Heart left ventricle (tissue), 16 donors: ENCODE results near the gene CRYBG3. TPM values are rescaled to one million over a fixed set of nuclear protein-coding genes. Genes with fewer than 3 reads are reported as not detected.

ENCODE experiments used
- ATAC-seq, 4 donors: fragments of 200-7000 bp; cut with Tn5 transposase; one replicate each; pipeline ENCODE4 v1.9.1; 2020 to 2022; ENCODE audit warnings: moderate library complexity in 4 of 4, mild to moderate bottlenecking in 3 of 4, moderate number of reproducible peaks in 1 of 4
- DNase-seq, 5 donors: peaks; one replicate each; pipeline ENCODE4 v3.0.0-alpha.2; 2020
- H3K27ac ChIP-seq, 12 donors: fragments of 200-600 bp; sonication (generic) in 4 of 12; one replicate each; pipeline versions ENCODE4 v1.5.0 to v1.8.0; 2016 to 2022; ENCODE audit warnings: mild to moderate bottlenecking in 2 of 12
- H3K27me3 ChIP-seq, 9 donors: fragments of 200-600 bp; sonication (generic) in 2 of 9; one replicate each; pipeline versions ENCODE4 v1.5.1 to v1.8.0; 2016 to 2022; ENCODE audit warnings: mild to moderate bottlenecking in 3 of 9
- H3K36me3 ChIP-seq, 9 donors: fragments of 200-600 bp; sonication (generic) in 2 of 9; one replicate each; pipeline versions ENCODE4 v1.5.0 to v1.8.0; 2018 to 2022; ENCODE audit warnings: mild to moderate bottlenecking in 2 of 9
- H3K4me1 ChIP-seq, 12 donors: fragments of 200-600 bp; sonication (generic) in 4 of 12; one replicate each; pipeline versions ENCODE4 v1.5.0 to v1.8.0; 2016 to 2022; ENCODE audit warnings: mild to moderate bottlenecking in 3 of 12
- H3K4me3 ChIP-seq, 12 donors: fragments of 200-600 bp; sonication (generic) in 4 of 12; one replicate each; pipeline versions ENCODE4 v1.5.0 to v1.8.0; 2017 to 2022; ENCODE audit warnings: mild to moderate bottlenecking in 9 of 12, moderate library complexity in 4 of 12
- H3K9me3 ChIP-seq, 12 donors: fragments of 200-600 bp; sonication (generic) in 4 of 12; one replicate each; pipeline versions ENCODE4 v1.5.0 to v1.8.0; 2016 to 2022; ENCODE audit warnings: mild to moderate bottlenecking in 1 of 12
- POLR2A ChIP-seq, 2 donors: fragments of 450-650 bp; IDR thresholded peaks; one replicate each; pipeline ENCODE4 v1.6.1; 2017; ENCODE audit warnings: antibody characterized with exemption in 2 of 2, mild to moderate bottlenecking in 2 of 2, moderate library complexity in 2 of 2
- WGBS, 4 donors: extraction: QIAGEN DNeasy Blood & Tissue Kit in 2 of 4; methylation state at CpG; one replicate each; pipeline versions ENCODE4 v1.1.5 to v1.1.7; 2013 to 2018; 5-methylcytosine and 5-hydroxymethylcytosine counted together
- intact Hi-C, 10 donors: fragments of 100-400 bp; cut with DNase I; formaldehyde crosslinking; loops; one replicate each; pipeline versions ENCODE4 v1.11.1 to v1.14.2; 2022
- polyA plus RNA-seq, 2 donors: library from polyadenylated mRNA; stranded (reverse); fragments of 200-250 nt; gene quantifications; one replicate each; pipeline ENCODE4 v1.2.3, GENCODE V29; 2013
- total RNA-seq, 9 donors: library from RNA; depleted of rRNA in 2 of 9; stranded (reverse); fragments of >200 nt in 2 of 9; fragmentation: NEBNext Ultra II Directional in 3 of 9; extraction: Animal tissue kit (Norgen Biotek cat#: 25700) in 3 of 9; gene quantifications; one replicate each; pipeline versions ENCODE4 v1.1.0 to v1.2.4, GENCODE V29; 2016 to 2023
- TF ChIP-seq, protein P1 (sequence below), 12 donors: fragments of 200-600 bp; sonication (generic) in 4 of 12; IDR thresholded peaks; one replicate each; pipeline versions ENCODE4 v1.5.0 to v1.8.0; 2018 to 2022; ENCODE audit warnings: antibody characterized with exemption in 12 of 12, mild to moderate bottlenecking in 5 of 12
- donor health status: ischemic (EF 13 %, LVEDD 7.1; RV severe dilation, severe dysfunction).
- donor health status: healthy with polysubstance abuse.
- donor health status: DM: no; HTN: yes; CAD: no.
- donor health status: DM: no; HTN: no; CAD: no.
- donor health status: ischemic (EF 25% LVEDD 6.9; RV normal size, moderate dysfunction).
- donor health status: ischemic (EF 25% LVEDD 5.7; RV mildly dilated, moderate dysfunction).
- donor health status: healthy.
- donor health status: DM: yes; HTN: yes; CAD: no.
- donor health status: ischemic (EF 35%, LVEDD 5.7; RV mildly dilated, moderate dysfunction).
- donor health status: nonischemic (EF 11% LVEDD 7.7; RV severe dilation, severe dysfunction).
- donor health status: DM: yes; HTN: yes; CAD: no.
- donor health status: PGD.
- donor health status: ischemic (EF 29% LVEDD 5.4; RV normal size, mild dysfunction).
- donor health status: nonischemic (EF 23%, LVEDD 6.1; RV moderate dilation, normal function).

CRYBG3 gene
- total and polyA plus RNA-seq, 11 donors = 5.5 to 34.1 (median 20.9) TPM

- intact Hi-C loops = loop anchor here in 4 of 10 donors (5.0 to 10.0 kb wide), 2 partner anchors 146 to 148 kb away; no protein-coding TSS in a partner anchor
- TF ChIP-seq, protein P1, sequence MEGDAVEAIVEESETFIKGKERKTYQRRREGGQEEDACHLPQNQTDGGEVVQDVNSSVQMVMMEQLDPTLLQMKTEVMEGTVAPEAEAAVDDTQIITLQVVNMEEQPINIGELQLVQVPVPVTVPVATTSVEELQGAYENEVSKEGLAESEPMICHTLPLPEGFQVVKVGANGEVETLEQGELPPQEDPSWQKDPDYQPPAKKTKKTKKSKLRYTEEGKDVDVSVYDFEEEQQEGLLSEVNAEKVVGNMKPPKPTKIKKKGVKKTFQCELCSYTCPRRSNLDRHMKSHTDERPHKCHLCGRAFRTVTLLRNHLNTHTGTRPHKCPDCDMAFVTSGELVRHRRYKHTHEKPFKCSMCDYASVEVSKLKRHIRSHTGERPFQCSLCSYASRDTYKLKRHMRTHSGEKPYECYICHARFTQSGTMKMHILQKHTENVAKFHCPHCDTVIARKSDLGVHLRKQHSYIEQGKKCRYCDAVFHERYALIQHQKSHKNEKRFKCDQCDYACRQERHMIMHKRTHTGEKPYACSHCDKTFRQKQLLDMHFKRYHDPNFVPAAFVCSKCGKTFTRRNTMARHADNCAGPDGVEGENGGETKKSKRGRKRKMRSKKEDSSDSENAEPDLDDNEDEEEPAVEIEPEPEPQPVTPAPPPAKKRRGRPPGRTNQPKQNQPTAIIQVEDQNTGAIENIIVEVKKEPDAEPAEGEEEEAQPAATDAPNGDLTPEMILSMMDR (IDR thresholded peaks at IDR 0.05) = no peak
- ATAC-seq (no peak), DNase-seq (no peak)
- WGBS, 4 donors = 80 to 88% (median 80%) methylated on average over 4 of the region's 4 CpGs
- no peak overlapping the region for H3K4me3 ChIP-seq
- no peaks in the 10 kb centered on the region for H3K27me3 ChIP-seq
- peaks cover 0 to 100% (median 94%) of the 10 kb centered on the region in 9 donors for H3K36me3 ChIP-seq
- no peak overlapping the region for H3K27ac ChIP-seq
- H3K4me1 ChIP-seq = no peaks in the 10 kb centered on the region
- no peaks in the 10 kb centered on the region for H3K9me3 ChIP-seq
Observed at GRCh38 chr3:97942801-97943546, 121.2 kb downstream of the CRYBG3 start.

DNA sequence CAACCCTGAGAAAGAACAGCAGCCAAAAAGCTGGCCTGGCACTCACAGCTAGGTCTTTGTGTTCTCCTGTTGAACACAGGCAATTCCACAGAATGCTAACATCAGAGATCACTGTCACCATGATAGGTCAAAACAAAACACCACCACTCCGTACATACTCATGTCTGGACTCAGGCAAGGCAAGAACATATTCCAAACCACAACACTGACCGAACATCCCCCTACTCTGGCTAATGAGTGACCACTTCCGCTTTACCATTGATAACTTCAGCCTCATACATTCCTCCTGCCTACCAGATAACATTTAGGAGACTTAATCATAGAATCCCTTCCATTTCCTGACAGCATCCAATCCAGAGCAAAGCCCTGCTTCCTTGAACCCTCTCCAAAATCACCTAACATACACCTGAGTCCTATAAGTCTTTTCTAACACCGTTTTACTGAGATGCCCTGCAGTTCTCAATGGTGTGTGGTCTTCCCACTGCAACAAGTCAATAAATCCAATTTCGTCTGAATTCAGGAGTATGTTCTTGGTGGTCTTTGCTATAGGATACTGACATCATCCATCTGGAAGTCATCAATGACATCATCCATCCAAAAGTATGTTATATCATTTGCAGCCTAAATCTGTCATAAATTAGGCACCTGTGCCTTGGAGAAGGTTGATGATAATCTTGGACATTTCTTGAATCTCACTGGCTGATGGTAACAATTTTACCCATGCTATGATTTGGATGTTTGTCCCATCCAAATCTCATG, 126.7 kb downstream of the CRYBG3 start:
- Histone ChIP-seq H3K27ac (no peak overlapping the region), H3K27me3 (no peaks in the 10 kb centered on the region), H3K4me3 (no peak overlapping the region), H3K4me1 (no peaks in the 10 kb centered on the region), H3K36me3 (peaks cover 0 to 100% (median 93%) of the 10 kb centered on the region in 9 donors), H3K9me3 (no peaks in the 10 kb centered on the region)
- ATAC-seq = no peak
- WGBS, 4 donors = 82 to 90% (median 85%) methylated on average over 5 of the region's 5 CpGs
- intact Hi-C loops = loop anchor here in 3 of 10 donors (10.0 kb wide), 1 partner anchor 154 kb away; no protein-coding TSS in a partner anchor
- TF ChIP-seq, protein P1 (IDR thresholded peaks at IDR 0.05) = no peak
- TF ChIP-seq POLR2A (IDR thresholded peaks at IDR 0.05) = no peak
- no peak for DNase-seq

- Histone ChIP-seq H3K27me3 (no peaks in the 10 kb centered on the region), H3K27ac (no peak overlapping the region), H3K36me3 (peaks cover 0 to 100% (median 93%) of the 10 kb centered on the region in 9 donors), H3K4me1 (no peaks in the 10 kb centered on the region), H3K4me3 (no peak overlapping the region), H3K9me3 (no peaks in the 10 kb centered on the region)
- ATAC-seq = no peak
- 76 to 87% (median 83%) methylated on average over 2 of the region's 2 CpGs for WGBS, 4 donors
- intact Hi-C loops = loop anchor here in 3 of 10 donors (10.0 kb wide), 1 partner anchor 154 kb away; no protein-coding TSS in a partner anchor
- no peak for TF ChIP-seq POLR2A (IDR thresholded peaks at IDR 0.05)
- TF ChIP-seq, protein P1 (IDR thresholded peaks at IDR 0.05) = no peak
- DNase-seq = no peak
Observed at GRCh38 chr3:97949110-97949485, 127.3 kb downstream of the CRYBG3 start.

- Histone ChIP-seq H3K27me3 (no peaks in the 10 kb centered on the region), H3K4me1 (no peaks in the 10 kb centered on the region), H3K4me3 (no peak overlapping the region), H3K36me3 (peaks cover 0 to 100% (median 92%) of the 10 kb centered on the region in 9 donors), H3K9me3 (no peaks in the 10 kb centered on the region), H3K27ac (no peak overlapping the region)
- no peak for DNase-seq
- intact Hi-C loops = loop anchor here in 4 of 10 donors (5.0 to 10.0 kb wide), 2 partner anchors 152 to 155 kb away; no protein-coding TSS in a partner anchor
- no peak for ATAC-seq
- WGBS, 4 donors = 72 to 80% (median 75%) methylated on average over 5 of the region's 5 CpGs
- no peak for TF ChIP-seq POLR2A (IDR thresholded peaks at IDR 0.05)
- TF ChIP-seq, protein P1 (IDR thresholded peaks at IDR 0.05) = no peak
Observed at GRCh38 chr3:97949743-97950142, 127.9 kb downstream of the CRYBG3 start.
